HEK293 (cell line): Measurements from ENCODE around the gene MAU2.

ENCODE experiments used
- CTCF ChIA-PET: fragments of 350-600 bp; formaldehyde crosslinking; extraction: SDS; loops from one replicate; lab custom pipeline; 2021; ENCODE audit warnings: antibody characterized with exemption; lab: Yijun Ruan, JAX
- POLR2A ChIA-PET: fragments of 300-600 bp; formaldehyde crosslinking; extraction: SDS; loops from one replicate; lab custom pipeline; 2020; ENCODE audit warnings: antibody characterized with exemption, inconsistent platforms; lab: Yijun Ruan, JAX
- H3K27ac ChIP-seq: fragments of 200-500 bp; sonication (Bioruptor generic); 2 replicates; pipeline ENCODE4 v1.5.1; 2014; ENCODE audit warnings: low read depth, low read length, control low read depth, inconsistent platforms; ENCODE audit errors: extremely low read depth
- H3K36me3 ChIP-seq, 2 experiments: fragments of 200-500 bp in 1 of 2; sonication (Bioruptor generic) in 1 of 2; 1 replicate in 1 of 2; 2 replicates in 1 of 2; pipeline ENCODE4 v1.5.1; 2014 to 2017; ENCODE audit warnings: inconsistent platforms in 2 of 2, low read length in 2 of 2; ENCODE audit not compliant: control insufficient read depth in 2 of 2, insufficient read depth in 1 of 2
- H3K4me1 ChIP-seq: fragments of 200-500 bp; sonication (Bioruptor generic); 2 replicates; pipeline ENCODE4 v1.5.1; 2014; ENCODE audit warnings: mild to moderate bottlenecking, low read length, inconsistent platforms; ENCODE audit not compliant: control insufficient read depth, insufficient read depth
- H3K4me3 ChIP-seq: 2 replicates; pipeline ENCODE4 v1.5.1; 2011; ENCODE audit warnings: low read depth, mild to moderate bottlenecking, control low read depth, low read length, moderate library complexity
- H3K9me3 ChIP-seq: fragments of 200-500 bp; sonication (Bioruptor generic); 2 replicates; pipeline ENCODE4 v1.5.1; 2014; ENCODE audit warnings: low read depth, low read length, inconsistent platforms; ENCODE audit not compliant: control insufficient read depth, insufficient read depth
- GFI1B ChIP-seq: fragments of 450-650 bp; formaldehyde crosslinking; IDR thresholded peaks from 2 replicates; pipeline ENCODE4 v1.5.1; 2016; ENCODE audit warnings: missing biosample characterization, missing genetic modification characterization
- KLF10 ChIP-seq: fragments of 450-650 bp; IDR thresholded peaks from 2 replicates; pipeline ENCODE4 v1.5.1; 2018; ENCODE audit warnings: missing biosample characterization, mild to moderate bottlenecking, missing genetic modification characterization
- OSR2 ChIP-seq: fragments of 450-650 bp; formaldehyde crosslinking; IDR thresholded peaks from 2 replicates; pipeline ENCODE4 v1.5.1; 2016; ENCODE audit warnings: missing biosample characterization, missing genetic modification characterization
- RBAK ChIP-seq: fragments of 450-650 bp; formaldehyde crosslinking; IDR thresholded peaks from 2 replicates; pipeline ENCODE4 v1.5.1; 2016; ENCODE audit warnings: missing biosample characterization, missing genetic modification characterization
- WT1 ChIP-seq: fragments of 450-650 bp; formaldehyde crosslinking; IDR thresholded peaks from 2 replicates; pipeline ENCODE4 v1.5.1; 2016; ENCODE audit warnings: missing biosample characterization, missing genetic modification characterization
- YY2 ChIP-seq: fragments of 450-650 bp; formaldehyde crosslinking; IDR thresholded peaks from 2 replicates; pipeline ENCODE4 v1.5.1; 2016; ENCODE audit warnings: missing biosample characterization, missing genetic modification characterization
- ZBTB49 ChIP-seq: fragments of 450-650 bp; formaldehyde crosslinking; IDR thresholded peaks from 2 replicates; pipeline ENCODE4 v1.5.1; 2016; ENCODE audit warnings: missing biosample characterization, missing genetic modification characterization, low read depth
- ZFP3 ChIP-seq: fragments of 450-650 bp; formaldehyde crosslinking; IDR thresholded peaks from 2 replicates; pipeline ENCODE4 v1.5.1; 2016; ENCODE audit warnings: low read depth, missing biosample characterization, missing genetic modification characterization
- ZNF350 ChIP-seq: fragments of 450-650 bp; formaldehyde crosslinking; IDR thresholded peaks from 2 replicates; pipeline ENCODE4 v1.5.0; 2017; ENCODE audit warnings: missing biosample characterization, mild to moderate bottlenecking, missing genetic modification characterization
- ZNF433 ChIP-seq: fragments of 450-650 bp; formaldehyde crosslinking; IDR thresholded peaks from 2 replicates; pipeline ENCODE4 v1.5.1; 2016; ENCODE audit warnings: missing biosample characterization, missing genetic modification characterization, low read depth
- ZNF677 ChIP-seq: fragments of 450-650 bp; IDR thresholded peaks from 2 replicates; pipeline ENCODE4 v1.5.0; 2018; ENCODE audit warnings: missing biosample characterization, mild to moderate bottlenecking, missing genetic modification characterization, moderate library complexity
- ZNF830 ChIP-seq: fragments of 450-650 bp; IDR thresholded peaks from 2 replicates; pipeline ENCODE4 v1.5.0; 2018; ENCODE audit warnings: missing biosample characterization, missing genetic modification characterization, low read depth, mild to moderate bottlenecking, moderate library complexity
- ZSCAN30 ChIP-seq: fragments of 450-650 bp; IDR thresholded peaks from 2 replicates; pipeline ENCODE4 v1.5.1; 2018; ENCODE audit warnings: missing biosample characterization, mild to moderate bottlenecking, missing genetic modification characterization, moderate library complexity
- ZXDB ChIP-seq: fragments of 450-650 bp; formaldehyde crosslinking; IDR thresholded peaks from 2 replicates; pipeline ENCODE4 v1.5.1; 2016; ENCODE audit warnings: missing biosample characterization, missing genetic modification characterization
- TF ChIP-seq, protein P1 (sequence below): fragments of 450-650 bp; formaldehyde crosslinking; conservative IDR thresholded peaks from 2 replicates; pipeline ENCODE4 v1.5.1; 2016; ENCODE audit warnings: low read depth, missing biosample characterization, missing genetic modification characterization
- TF ChIP-seq, protein P2 (sequence below): fragments of 450-650 bp; formaldehyde crosslinking; IDR thresholded peaks from 2 replicates; pipeline ENCODE4 v1.5.1; 2016; ENCODE audit warnings: missing biosample characterization, missing genetic modification characterization
- TF ChIP-seq, protein P3 (sequence below): fragments of 450-650 bp; formaldehyde crosslinking; IDR thresholded peaks from 2 replicates; pipeline ENCODE4 v1.5.1; 2016; ENCODE audit warnings: missing biosample characterization, missing genetic modification characterization
- TF ChIP-seq, protein P4 (sequence below): fragments of 450-650 bp; formaldehyde crosslinking; IDR thresholded peaks from 2 replicates; pipeline ENCODE4 v1.5.1; 2016; ENCODE audit warnings: missing biosample characterization, missing genetic modification characterization

Gene MAU2

GRCh38 chr19:19280561-19280960 lies 40.1 kb upstream of the MAU2 start:
- POLR2A ChIA-PET, result no interaction called here
- H3K36me3 ChIP-seq, result peaks cover 4 to 88% of the 10 kb centered on the region in 2 experiments; a peak in 2 of 3 replicates

GRCh38 chr19:19285686-19286085 lies 34.9 kb upstream of the MAU2 start:
- Histone ChIP-seq H3K4me1 (no peaks in the 10 kb centered on the region), H3K4me3 (no peak overlapping the region), H3K9me3 (no peaks in the 10 kb centered on the region), H3K27ac (no peak overlapping the region), H3K36me3 (peaks cover 45 to 83% of the 10 kb centered on the region in 2 experiments; a peak in 2 of 3 replicates)
- ChIA-PET POLR2A (no interaction called here), CTCF (interaction anchor here (0.6 to 1.0 kb wide), 2 partner anchors 60 to 134 kb away, joined by 3 to 4 read pairs; no protein-coding TSS in a partner anchor)
- no peak for TF ChIP-seq ZBTB49 (tag by site-specific recombination)
- no peak for TF ChIP-seq ZFP3 (tag by site-specific recombination)
- TF ChIP-seq, protein P1, sequence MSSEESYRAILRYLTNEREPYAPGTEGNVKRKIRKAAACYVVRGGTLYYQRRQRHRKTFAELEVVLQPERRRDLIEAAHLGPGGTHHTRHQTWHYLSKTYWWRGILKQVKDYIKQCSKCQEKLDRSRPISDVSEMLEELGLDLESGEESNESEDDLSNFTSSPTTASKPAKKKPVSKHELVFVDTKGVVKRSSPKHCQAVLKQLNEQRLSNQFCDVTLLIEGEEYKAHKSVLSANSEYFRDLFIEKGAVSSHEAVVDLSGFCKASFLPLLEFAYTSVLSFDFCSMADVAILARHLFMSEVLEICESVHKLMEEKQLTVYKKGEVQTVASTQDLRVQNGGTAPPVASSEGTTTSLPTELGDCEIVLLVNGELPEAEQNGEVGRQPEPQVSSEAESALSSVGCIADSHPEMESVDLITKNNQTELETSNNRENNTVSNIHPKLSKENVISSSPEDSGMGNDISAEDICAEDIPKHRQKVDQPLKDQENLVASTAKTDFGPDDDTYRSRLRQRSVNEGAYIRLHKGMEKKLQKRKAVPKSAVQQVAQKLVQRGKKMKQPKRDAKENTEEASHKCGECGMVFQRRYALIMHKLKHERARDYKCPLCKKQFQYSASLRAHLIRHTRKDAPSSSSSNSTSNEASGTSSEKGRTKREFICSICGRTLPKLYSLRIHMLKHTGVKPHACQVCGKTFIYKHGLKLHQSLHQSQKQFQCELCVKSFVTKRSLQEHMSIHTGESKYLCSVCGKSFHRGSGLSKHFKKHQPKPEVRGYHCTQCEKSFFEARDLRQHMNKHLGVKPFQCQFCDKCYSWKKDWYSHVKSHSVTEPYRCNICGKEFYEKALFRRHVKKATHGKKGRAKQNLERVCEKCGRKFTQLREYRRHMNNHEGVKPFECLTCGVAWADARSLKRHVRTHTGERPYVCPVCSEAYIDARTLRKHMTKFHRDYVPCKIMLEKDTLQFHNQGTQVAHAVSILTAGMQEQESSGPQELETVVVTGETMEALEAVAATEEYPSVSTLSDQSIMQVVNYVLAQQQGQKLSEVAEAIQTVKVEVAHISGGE, result no peak
- no peak for TF ChIP-seq RBAK (tag by site-specific recombination)

More at GRCh38 chr19:19280561-19280960, 40.1 kb upstream of the MAU2 start:
- Histone ChIP-seq H3K27ac (no peak overlapping the region), H3K4me3 (no peak overlapping the region), H3K4me1 (no peaks in the 10 kb centered on the region), H3K9me3 (no peaks in the 10 kb centered on the region)
- TF ChIP-seq KLF10 (tag by site-specific recombination), result no peak
- TF ChIP-seq YY2 (tag by site-specific recombination), result no peak
- no peak for TF ChIP-seq GFI1B
- TF ChIP-seq ZNF830 (tag by site-specific recombination), result no peak
- TF ChIP-seq ZSCAN30, result no peak
- TF ChIP-seq, protein P2, sequence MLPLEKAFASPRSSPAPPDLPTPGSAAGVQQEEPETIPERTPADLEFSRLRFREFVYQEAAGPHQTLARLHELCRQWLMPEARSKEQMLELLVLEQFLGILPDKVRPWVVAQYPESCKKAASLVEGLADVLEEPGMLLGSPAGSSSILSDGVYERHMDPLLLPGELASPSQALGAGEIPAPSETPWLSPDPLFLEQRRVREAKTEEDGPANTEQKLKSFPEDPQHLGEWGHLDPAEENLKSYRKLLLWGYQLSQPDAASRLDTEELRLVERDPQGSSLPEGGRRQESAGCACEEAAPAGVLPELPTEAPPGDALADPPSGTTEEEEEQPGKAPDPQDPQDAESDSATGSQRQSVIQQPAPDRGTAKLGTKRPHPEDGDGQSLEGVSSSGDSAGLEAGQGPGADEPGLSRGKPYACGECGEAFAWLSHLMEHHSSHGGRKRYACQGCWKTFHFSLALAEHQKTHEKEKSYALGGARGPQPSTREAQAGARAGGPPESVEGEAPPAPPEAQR, result no peak
- TF ChIP-seq OSR2 (tag by site-specific recombination), result no peak
- CTCF ChIA-PET, result no interaction called here

GRCh38 chr19:19292607-19293006 lies 28.0 kb upstream of the MAU2 start:
- H3K4me3 ChIP-seq, result no peak overlapping the region
- H3K4me1 ChIP-seq, result no peaks in the 10 kb centered on the region
- no peaks in the 10 kb centered on the region for H3K9me3 ChIP-seq
- no peak overlapping the region for H3K27ac ChIP-seq
- CTCF ChIA-PET, result no interaction called here
- peaks cover 72 to 82% of the 10 kb centered on the region in 2 experiments for H3K36me3 ChIP-seq
- POLR2A ChIA-PET, result no interaction called here
- TF ChIP-seq ZNF677 (tag by site-specific recombination) (no peak), ZXDB (tag by site-specific recombination) (no peak), WT1 (tag by site-specific recombination) (no peak), ZNF350 (tag by site-specific recombination) (no peak), ZNF433 (no peak)
- TF ChIP-seq, protein P3, sequence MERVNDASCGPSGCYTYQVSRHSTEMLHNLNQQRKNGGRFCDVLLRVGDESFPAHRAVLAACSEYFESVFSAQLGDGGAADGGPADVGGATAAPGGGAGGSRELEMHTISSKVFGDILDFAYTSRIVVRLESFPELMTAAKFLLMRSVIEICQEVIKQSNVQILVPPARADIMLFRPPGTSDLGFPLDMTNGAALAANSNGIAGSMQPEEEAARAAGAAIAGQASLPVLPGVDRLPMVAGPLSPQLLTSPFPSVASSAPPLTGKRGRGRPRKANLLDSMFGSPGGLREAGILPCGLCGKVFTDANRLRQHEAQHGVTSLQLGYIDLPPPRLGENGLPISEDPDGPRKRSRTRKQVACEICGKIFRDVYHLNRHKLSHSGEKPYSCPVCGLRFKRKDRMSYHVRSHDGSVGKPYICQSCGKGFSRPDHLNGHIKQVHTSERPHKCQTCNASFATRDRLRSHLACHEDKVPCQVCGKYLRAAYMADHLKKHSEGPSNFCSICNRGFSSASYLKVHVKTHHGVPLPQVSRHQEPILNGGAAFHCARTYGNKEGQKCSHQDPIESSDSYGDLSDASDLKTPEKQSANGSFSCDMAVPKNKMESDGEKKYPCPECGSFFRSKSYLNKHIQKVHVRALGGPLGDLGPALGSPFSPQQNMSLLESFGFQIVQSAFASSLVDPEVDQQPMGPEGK (tag by site-specific recombination), result no peak
- TF ChIP-seq, protein P4, sequence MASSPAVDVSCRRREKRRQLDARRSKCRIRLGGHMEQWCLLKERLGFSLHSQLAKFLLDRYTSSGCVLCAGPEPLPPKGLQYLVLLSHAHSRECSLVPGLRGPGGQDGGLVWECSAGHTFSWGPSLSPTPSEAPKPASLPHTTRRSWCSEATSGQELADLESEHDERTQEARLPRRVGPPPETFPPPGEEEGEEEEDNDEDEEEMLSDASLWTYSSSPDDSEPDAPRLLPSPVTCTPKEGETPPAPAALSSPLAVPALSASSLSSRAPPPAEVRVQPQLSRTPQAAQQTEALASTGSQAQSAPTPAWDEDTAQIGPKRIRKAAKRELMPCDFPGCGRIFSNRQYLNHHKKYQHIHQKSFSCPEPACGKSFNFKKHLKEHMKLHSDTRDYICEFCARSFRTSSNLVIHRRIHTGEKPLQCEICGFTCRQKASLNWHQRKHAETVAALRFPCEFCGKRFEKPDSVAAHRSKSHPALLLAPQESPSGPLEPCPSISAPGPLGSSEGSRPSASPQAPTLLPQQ, result no peak
